Activated CD4-positive, alpha-beta T cell treated with anti-CD3 and anti-CD28 coated beads, Interleukin-2, amount 10 ng/mL, durations not matched to agents 7 days and 5 days (primary cell): ENCODE results near the gene TRAPPC8. TPM values are rescaled to one million over a fixed set of nuclear protein-coding genes. Genes with fewer than 3 reads are reported as not detected.
"Not testable (repeated sequence)": the region's sequence is repeated elsewhere in the genome, so short reads cannot be mapped to it uniquely, and the experiment has no call there.

Experiments used
- CTCF ChIA-PET: fragments of 350-600 bp; sonication (Branson Sonifier 250); formaldehyde crosslinking; loops from one replicate; lab custom pipeline; 2021; ENCODE audit warnings: antibody characterized with exemption; lab: Charles Lee
- POLR2A ChIA-PET: fragments of 350-600 bp; sonication (Branson Sonifier 250); formaldehyde crosslinking; loops from one replicate; lab custom pipeline; 2021; ENCODE audit warnings: antibody characterized with exemption; lab: Charles Lee
- DNase-seq: peaks from one replicate; pipeline ENCODE4 v3.0.0-alpha.2; 2020
- H3K27ac Mint-ChIP-seq: one replicate; pipeline ENCODE4 v1.8.0; 2021; ENCODE audit warnings: mild to moderate bottlenecking, moderate library complexity, mixed read lengths
- H3K27me3 Mint-ChIP-seq: one replicate; pipeline ENCODE4 v1.8.0; 2021; ENCODE audit warnings: mixed read lengths
- H3K36me3 Mint-ChIP-seq: one replicate; pipeline ENCODE4 v1.8.0; 2021; ENCODE audit warnings: low read depth, mixed read lengths
- H3K4me1 Mint-ChIP-seq: one replicate; pipeline ENCODE4 v1.8.0; 2021; ENCODE audit warnings: mixed read lengths
- H3K4me3 Mint-ChIP-seq: one replicate; pipeline ENCODE4 v1.8.0; 2021; ENCODE audit warnings: mild to moderate bottlenecking, moderate library complexity, mixed read lengths
- H3K9me3 Mint-ChIP-seq: one replicate; pipeline ENCODE4 v1.8.0; 2021; ENCODE audit warnings: mixed read lengths
- total RNA-seq, 2 experiments: library from RNA; stranded (reverse); gene quantifications; one replicate each; pipeline ENCODE4 v1.2.3, GENCODE V29; 2021

TRAPPC8 gene
- total RNA-seq, 2 experiments from 2014 or later: 38.7 to 45.9 TPM

- Mint-ChIP-seq H3K27ac (no peak overlapping the region), H3K9me3 (no peaks in the 10 kb centered on the region), H3K4me1 (no peaks in the 10 kb centered on the region), H3K36me3 (peaks cover 11% of the 10 kb centered on the region), H3K27me3 (no peaks in the 10 kb centered on the region), H3K4me3 (no peak overlapping the region)
- DNase-seq: no peak
- ChIA-PET POLR2A (no interaction called here), CTCF (interaction anchor here (0.6 to 1.5 kb wide), 2 partner anchors 11 to 47 kb away, joined by 3 to 6 read pairs; partner anchors contain the start of gene TRAPPC8)
These were observed 11.1 kb downstream of the TRAPPC8 start for GRCh38 chr18:31931886-31932240.

GRCh38 chr18:31931163-31931885 lies 11.6 kb downstream of the TRAPPC8 start:
- Mint-ChIP-seq H3K4me3 (no peak overlapping the region), H3K9me3 (no peaks in the 10 kb centered on the region), H3K27me3 (no peaks in the 10 kb centered on the region), H3K36me3 (peaks cover 15% of the 10 kb centered on the region), H3K4me1 (no peaks in the 10 kb centered on the region), H3K27ac (no peak overlapping the region)
- ChIA-PET POLR2A (no interaction called here), CTCF (interaction anchor here (0.6 to 1.5 kb wide), 3 partner anchors 10 to 47 kb away, joined by 3 to 6 read pairs (median 4); partner anchors contain the start of gene TRAPPC8)
- DNase-seq: no peak

GRCh38 chr18:31929273-31929672 lies 13.7 kb downstream of the TRAPPC8 start:
- peaks cover 28% of the 10 kb centered on the region for H3K36me3 Mint-ChIP-seq
- H3K27me3 Mint-ChIP-seq: no peaks in the 10 kb centered on the region
- no peaks in the 10 kb centered on the region for H3K9me3 Mint-ChIP-seq
- no peak overlapping the region for H3K27ac Mint-ChIP-seq
- no peaks in the 10 kb centered on the region for H3K4me1 Mint-ChIP-seq
- POLR2A ChIA-PET: no interaction called here
- CTCF ChIA-PET: no interaction called here
- H3K4me3 Mint-ChIP-seq: no peak overlapping the region
- DNase-seq: no peak

GRCh38 chr18:31926988-31927387 lies 15.9 kb downstream of the TRAPPC8 start:
- DNase-seq, POLR2A ChIA-PET, H3K27ac Mint-ChIP-seq, H3K9me3 Mint-ChIP-seq, H3K4me1 Mint-ChIP-seq, H3K27me3 Mint-ChIP-seq, H3K4me3 Mint-ChIP-seq: not testable (repeated sequence)
- CTCF ChIA-PET: interaction anchor here (0.5 to 1.4 kb wide), 2 partner anchors 22 to 238 kb away, joined by 3 to 4 read pairs; no protein-coding TSS in a partner anchor
- H3K36me3 Mint-ChIP-seq: peaks cover 31% of the 10 kb centered on the region

- Mint-ChIP-seq H3K9me3 (no peaks in the 10 kb centered on the region), H3K27me3 (no peaks in the 10 kb centered on the region), H3K27ac (no peak overlapping the region), H3K36me3 (peaks cover 15% of the 10 kb centered on the region), H3K4me1 (no peaks in the 10 kb centered on the region), H3K4me3 (no peak overlapping the region)
- DNase-seq: no peak
- POLR2A ChIA-PET: no interaction called here
- CTCF ChIA-PET: interaction anchor here (1.4 kb wide), 1 partner anchor 11 kb away, joined by 4 read pairs; no protein-coding TSS in a partner anchor
These were observed 22.7 kb downstream of the TRAPPC8 start for GRCh38 chr18:31920277-31920676.

GRCh38 chr18:31919366-31919765 lies 23.6 kb downstream of the TRAPPC8 start:
- H3K4me3 Mint-ChIP-seq, DNase-seq, H3K4me1 Mint-ChIP-seq, H3K9me3 Mint-ChIP-seq, H3K27ac Mint-ChIP-seq, H3K27me3 Mint-ChIP-seq, POLR2A ChIA-PET, CTCF ChIA-PET: not testable (repeated sequence)
- peaks cover 14% of the 10 kb centered on the region for H3K36me3 Mint-ChIP-seq

- H3K27ac Mint-ChIP-seq: no peak overlapping the region
- H3K36me3 Mint-ChIP-seq: peaks cover 14% of the 10 kb centered on the region
- H3K27me3 Mint-ChIP-seq: no peaks in the 10 kb centered on the region
- CTCF ChIA-PET: no interaction called here
- no peak for DNase-seq
- H3K4me3 Mint-ChIP-seq: no peak overlapping the region
- no peaks in the 10 kb centered on the region for H3K9me3 Mint-ChIP-seq
- POLR2A ChIA-PET: no interaction called here
- H3K4me1 Mint-ChIP-seq: no peaks in the 10 kb centered on the region
These were observed 24.2 kb downstream of the TRAPPC8 start for GRCh38 chr18:31918733-31919132.

- Mint-ChIP-seq H3K4me3 (no peak overlapping the region), H3K9me3 (no peaks in the 10 kb centered on the region)
These were observed 41.9 kb downstream of the TRAPPC8 start for GRCh38 chr18:31901063-31901462.

GRCh38 chr18:31899771-31900170 lies 43.2 kb downstream of the TRAPPC8 start:
- DNase-seq, POLR2A ChIA-PET, H3K27me3 Mint-ChIP-seq, H3K4me1 Mint-ChIP-seq, H3K27ac Mint-ChIP-seq, CTCF ChIA-PET, H3K9me3 Mint-ChIP-seq, H3K4me3 Mint-ChIP-seq: not testable (repeated sequence)
- peaks cover 35% of the 10 kb centered on the region for H3K36me3 Mint-ChIP-seq

More at GRCh38 chr18:31901063-31901462, 41.9 kb downstream of the TRAPPC8 start:
- CTCF ChIA-PET: no interaction called here
- H3K4me1 Mint-ChIP-seq: no peaks in the 10 kb centered on the region
- peaks cover 30% of the 10 kb centered on the region for H3K36me3 Mint-ChIP-seq
- no peak for DNase-seq
- POLR2A ChIA-PET: no interaction called here
- no peaks in the 10 kb centered on the region for H3K27me3 Mint-ChIP-seq
- no peak overlapping the region for H3K27ac Mint-ChIP-seq

- Mint-ChIP-seq H3K4me3 (no peak overlapping the region), H3K27ac (no peak overlapping the region), H3K4me1 (no peaks in the 10 kb centered on the region), H3K9me3 (peaks cover 3% of the 10 kb centered on the region), H3K36me3 (peaks cover 40% of the 10 kb centered on the region), H3K27me3 (no peaks in the 10 kb centered on the region)
- no peak for DNase-seq
- CTCF ChIA-PET: interaction anchor here (1.1 kb wide), 1 partner anchor 11 kb away, joined by 3 read pairs; no protein-coding TSS in a partner anchor
- POLR2A ChIA-PET: no interaction called here
These were observed 50.0 kb downstream of the TRAPPC8 start for GRCh38 chr18:31892936-31893335.

GRCh38 chr18:31891566-31891965 lies 51.4 kb downstream of the TRAPPC8 start:
- CTCF ChIA-PET: no interaction called here
- POLR2A ChIA-PET: no interaction called here

GRCh38 chr18:31884020-31884419 lies 58.9 kb downstream of the TRAPPC8 start:
- POLR2A ChIA-PET: no interaction called here
- H3K36me3 Mint-ChIP-seq: peaks cover 73% of the 10 kb centered on the region

More at GRCh38 chr18:31891566-31891965, 51.4 kb downstream of the TRAPPC8 start:
- peaks cover 3% of the 10 kb centered on the region for H3K9me3 Mint-ChIP-seq
- no peak overlapping the region for H3K27ac Mint-ChIP-seq
- H3K27me3 Mint-ChIP-seq: no peaks in the 10 kb centered on the region
- peaks cover 1% of the 10 kb centered on the region for H3K4me1 Mint-ChIP-seq
- H3K36me3 Mint-ChIP-seq: peaks cover 46% of the 10 kb centered on the region
- H3K4me3 Mint-ChIP-seq: no peak overlapping the region
- DNase-seq: no peak

GRCh38 chr18:31880186-31880898 lies 62.6 kb downstream of the TRAPPC8 start:
- Mint-ChIP-seq H3K36me3 (peaks cover 70% of the 10 kb centered on the region), H3K9me3 (peaks cover 9% of the 10 kb centered on the region), H3K4me1 (peaks cover 10% of the 10 kb centered on the region), H3K4me3 (no peak overlapping the region), H3K27me3 (no peaks in the 10 kb centered on the region), H3K27ac (no peak overlapping the region)
- CTCF ChIA-PET: interaction anchor here (0.7 kb wide), 1 partner anchor 808 kb away, joined by 4 read pairs; no protein-coding TSS in a partner anchor
- POLR2A ChIA-PET: no interaction called here
- no peak for DNase-seq

More at GRCh38 chr18:31884020-31884419, 58.9 kb downstream of the TRAPPC8 start:
- no peak overlapping the region for H3K4me3 Mint-ChIP-seq
- DNase-seq: no peak
- CTCF ChIA-PET: interaction anchor here (0.7 kb wide), 1 partner anchor 25 kb away, joined by 4 read pairs; no protein-coding TSS in a partner anchor
- H3K9me3 Mint-ChIP-seq: peaks cover 12% of the 10 kb centered on the region
- H3K4me1 Mint-ChIP-seq: peaks cover 12% of the 10 kb centered on the region
- H3K27me3 Mint-ChIP-seq: no peaks in the 10 kb centered on the region
- H3K27ac Mint-ChIP-seq: no peak overlapping the region
